Neural cell (in vitro differentiated cells): ENCODE results near the gene NPDC1. TPM values are rescaled to one million over a fixed set of nuclear protein-coding genes. Genes with fewer than 3 reads are reported as not detected.
A peak's percentile ranks its signal among the peaks of the same experiment; 100 is the strongest.

Experiments
- H2AFZ ChIP-seq: fragments of 200-600, 300-800 bp; sonication (generic), shearing (Covaris generic); 2 replicates; pipeline ENCODE4 v1.6.0; 2014; ENCODE audit warnings: low read depth, mild to moderate bottlenecking, antibody characterized with exemption, low read length, moderate library complexity
- H3F3A ChIP-seq: fragments of 200-600 bp; shearing (Covaris generic); 2 replicates; pipeline ENCODE4 v1.6.1; 2016; ENCODE audit warnings: mild to moderate bottlenecking, moderate library complexity, mixed read lengths, antibody characterized with exemption, low read length; ENCODE audit not compliant: insufficient read depth, poor library complexity, severe bottlenecking
- H3K27ac ChIP-seq: fragments of 200-600, 300-800 bp; sonication (generic), shearing (Covaris generic); 2 replicates; pipeline ENCODE4 v1.5.1; 2014; ENCODE audit warnings: mild to moderate bottlenecking, low read length, moderate library complexity
- H3K27me3 ChIP-seq: fragments of 300-800, 200-600 bp; sonication (generic), shearing (Covaris generic); 2 replicates; pipeline ENCODE4 v1.6.0; 2014; ENCODE audit warnings: mild to moderate bottlenecking, low read depth, low read length, moderate library complexity; ENCODE audit not compliant: insufficient read depth
- H3K36me3 ChIP-seq: fragments of 300-800, 200-600 bp; sonication (generic), shearing (Covaris generic); 2 replicates; pipeline ENCODE4 v1.5.1; 2014; ENCODE audit warnings: mild to moderate bottlenecking, antibody characterized with exemption, low read length, moderate library complexity; ENCODE audit not compliant: insufficient read depth
- H3K4me2 ChIP-seq: fragments of 300-800, 200-600 bp; sonication (generic), shearing (Covaris generic); 2 replicates; pipeline ENCODE4 v1.6.0; 2014; ENCODE audit warnings: mild to moderate bottlenecking, low read length
- H3K4me3 ChIP-seq: fragments of 300-800, 200-600 bp; sonication (generic), shearing (Covaris generic); 2 replicates; pipeline ENCODE4 v1.5.1; 2014; ENCODE audit warnings: mild to moderate bottlenecking, low read length, moderate library complexity
- H3K79me2 ChIP-seq: fragments of 200-600 bp; shearing (Covaris generic); replicated peaks from 2 replicates; pipeline ENCODE4 v1.6.0; 2014; ENCODE audit warnings: mild to moderate bottlenecking, low read length, moderate library complexity; ENCODE audit not compliant: insufficient read depth
- H3K9ac ChIP-seq: fragments of 300-800, 200-600 bp; sonication (generic), shearing (Covaris generic); 2 replicates; pipeline ENCODE4 v1.6.1; 2016; ENCODE audit warnings: mild to moderate bottlenecking, low read length, mixed read lengths
- H3K9me2 ChIP-seq: fragments of 200-600 bp; shearing (Covaris generic); 2 replicates; pipeline ENCODE4 v1.6.1; 2016; ENCODE audit warnings: mild to moderate bottlenecking, low read length, mixed read lengths; ENCODE audit not compliant: insufficient read depth
- H3K9me3 ChIP-seq: fragments of 200-600, 300-800 bp; sonication (generic), shearing (Covaris generic); 2 replicates; pipeline ENCODE4 v1.6.1; 2016; ENCODE audit warnings: mild to moderate bottlenecking, mixed run types, low read length, moderate library complexity, mixed read lengths
- H4K20me1 ChIP-seq: fragments of 200-600 bp; shearing (Covaris generic); 2 replicates; pipeline ENCODE4 v1.6.1; 2016; ENCODE audit warnings: mild to moderate bottlenecking, mixed run types; ENCODE audit not compliant: insufficient read depth
- CTCF ChIP-seq: fragments of 450-650 bp; IDR thresholded peaks from 2 replicates; pipeline ENCODE4 v1.5.1; 2014; ENCODE audit warnings: antibody characterized with exemption, mild to moderate bottlenecking, moderate library complexity; ENCODE audit not compliant: poor library complexity, severe bottlenecking
- EP300 ChIP-seq: fragments of 450-650 bp; conservative IDR thresholded peaks from 2 replicates; pipeline ENCODE4 v1.6.1; 2014; ENCODE audit warnings: antibody characterized with exemption, mild to moderate bottlenecking, moderate library complexity; ENCODE audit not compliant: poor library complexity, severe bottlenecking
- EZH2 ChIP-seq: fragments of 200-600, 300-800 bp; shearing (Covaris generic), sonication (generic); IDR thresholded peaks from 2 replicates; pipeline ENCODE4 v1.6.1; 2014; ENCODE audit warnings: antibody characterized with exemption, low read length, borderline replicate concordance, mild to moderate bottlenecking; ENCODE audit not compliant: insufficient read depth, poor library complexity, severe bottlenecking
- MXI1 ChIP-seq: fragments of 450-650 bp; conservative IDR thresholded peaks from 2 replicates; pipeline ENCODE4 v1.6.1; 2014; ENCODE audit warnings: antibody characterized with exemption, mild to moderate bottlenecking; ENCODE audit not compliant: poor library complexity, severe bottlenecking
- POLR2AphosphoS5 ChIP-seq: IDR thresholded peaks from 2 replicates; pipeline ENCODE4 v1.6.1; 2012
- RAD21 ChIP-seq: fragments of 450-650 bp; conservative IDR thresholded peaks from 2 replicates; pipeline ENCODE4 v1.6.1; 2014; ENCODE audit warnings: antibody characterized with exemption, mild to moderate bottlenecking, moderate library complexity
- SMC3 ChIP-seq: fragments of 450-650 bp; conservative IDR thresholded peaks from 2 replicates; pipeline ENCODE4 v1.6.1; 2014; ENCODE audit warnings: antibody characterized with exemption, mild to moderate bottlenecking, moderate library complexity; ENCODE audit not compliant: poor library complexity
- TAF1 ChIP-seq: IDR thresholded peaks from 2 replicates; pipeline ENCODE4 v1.6.1; 2012; ENCODE audit warnings: low read depth
- polyA plus RNA-seq: library from polyadenylated mRNA; depleted of rRNA; stranded (reverse); fragments of >200 nt; gene quantifications from 2 replicates; pipeline ENCODE4 v1.2.3, GENCODE V29; 2014
- TF ChIP-seq, protein P1 (sequence below): IDR thresholded peaks from 2 replicates; pipeline ENCODE4 v1.6.1; 2012; ENCODE audit warnings: borderline replicate concordance

Gene NPDC1
- polyA plus RNA-seq, 1 donor from 2014 or later = 161 TPM

DNA sequence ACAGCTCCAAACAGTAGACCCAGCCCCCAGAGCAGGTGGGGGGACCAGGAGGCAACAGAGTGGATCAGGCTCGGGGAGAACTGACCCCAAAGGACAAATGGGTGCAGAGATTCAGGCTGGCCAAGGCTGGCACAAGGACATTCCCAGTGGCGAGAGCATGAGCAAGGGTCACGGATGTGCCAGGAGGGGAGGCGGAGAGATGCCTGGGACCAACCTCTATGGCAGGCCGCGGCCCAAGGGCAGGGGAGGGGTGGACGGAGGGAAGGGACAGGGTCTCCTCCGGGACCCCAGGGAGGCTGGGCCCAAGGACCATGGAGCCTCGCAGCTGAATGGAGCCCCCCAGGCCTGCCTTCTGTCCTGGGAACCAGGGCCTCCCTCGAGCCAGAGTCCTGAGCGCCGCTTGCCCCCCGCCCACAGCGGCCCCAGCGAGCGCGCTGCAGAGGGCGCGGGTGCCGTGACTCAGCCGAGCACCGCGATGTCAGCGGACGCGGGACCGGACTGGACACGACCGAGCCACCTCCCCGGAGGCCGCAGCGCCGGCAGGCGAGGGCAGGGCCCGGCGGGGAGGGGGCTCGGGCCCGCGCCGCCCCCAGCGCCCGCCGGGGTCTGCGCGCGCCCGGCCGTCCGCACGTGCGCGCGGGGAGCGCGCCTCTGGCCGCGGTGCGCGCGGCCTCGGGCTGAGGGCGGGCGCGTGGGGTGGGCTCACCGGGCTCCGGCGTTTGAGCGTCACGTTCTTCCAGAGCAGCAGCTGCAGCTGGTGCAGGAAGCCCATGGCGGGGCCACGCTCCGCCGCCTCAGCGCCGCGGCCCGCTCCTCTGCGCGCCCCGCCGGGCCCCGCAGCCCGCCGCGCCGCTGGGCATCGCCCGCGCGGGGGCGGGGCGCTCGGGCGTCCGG lies 18.4 kb downstream of the NPDC1 start, which contains the start of gene ABCA2:
ABCA2 (minus strand) TSS at position 869 of the 894 bp plus-strand sequence; CDS start at position 772, 97 bp downstream.
- Histone ChIP-seq H3F3A (no peaks in the 10 kb centered on the region), H3K27me3 (no peaks in the 10 kb centered on the region), H3K27ac (peak within 1 kb of the TSS; percentile 49), H3K4me2 (peak within 1 kb of the TSS; percentile 91), H3K9ac (peak within 1 kb of the TSS; percentile 86), H4K20me1 (no peaks in the 10 kb centered on the region), H2AFZ (peak within 1 kb of the TSS; percentile 90), H3K9me3 (no peaks in the 10 kb centered on the region), H3K4me3 (peak within 1 kb of the TSS; percentile 91), H3K9me2 (no peaks in the 10 kb centered on the region), H3K79me2 (peaks cover 5% of the 10 kb centered on the region), H3K36me3 (no peaks in the 10 kb centered on the region)
- TF ChIP-seq EP300 (no peak), POLR2AphosphoS5 (peak; percentile 3), CTCF (no peak), MXI1 (no peak), SMC3 (no peak), TAF1 (no peak)
- TF ChIP-seq, protein P1, sequence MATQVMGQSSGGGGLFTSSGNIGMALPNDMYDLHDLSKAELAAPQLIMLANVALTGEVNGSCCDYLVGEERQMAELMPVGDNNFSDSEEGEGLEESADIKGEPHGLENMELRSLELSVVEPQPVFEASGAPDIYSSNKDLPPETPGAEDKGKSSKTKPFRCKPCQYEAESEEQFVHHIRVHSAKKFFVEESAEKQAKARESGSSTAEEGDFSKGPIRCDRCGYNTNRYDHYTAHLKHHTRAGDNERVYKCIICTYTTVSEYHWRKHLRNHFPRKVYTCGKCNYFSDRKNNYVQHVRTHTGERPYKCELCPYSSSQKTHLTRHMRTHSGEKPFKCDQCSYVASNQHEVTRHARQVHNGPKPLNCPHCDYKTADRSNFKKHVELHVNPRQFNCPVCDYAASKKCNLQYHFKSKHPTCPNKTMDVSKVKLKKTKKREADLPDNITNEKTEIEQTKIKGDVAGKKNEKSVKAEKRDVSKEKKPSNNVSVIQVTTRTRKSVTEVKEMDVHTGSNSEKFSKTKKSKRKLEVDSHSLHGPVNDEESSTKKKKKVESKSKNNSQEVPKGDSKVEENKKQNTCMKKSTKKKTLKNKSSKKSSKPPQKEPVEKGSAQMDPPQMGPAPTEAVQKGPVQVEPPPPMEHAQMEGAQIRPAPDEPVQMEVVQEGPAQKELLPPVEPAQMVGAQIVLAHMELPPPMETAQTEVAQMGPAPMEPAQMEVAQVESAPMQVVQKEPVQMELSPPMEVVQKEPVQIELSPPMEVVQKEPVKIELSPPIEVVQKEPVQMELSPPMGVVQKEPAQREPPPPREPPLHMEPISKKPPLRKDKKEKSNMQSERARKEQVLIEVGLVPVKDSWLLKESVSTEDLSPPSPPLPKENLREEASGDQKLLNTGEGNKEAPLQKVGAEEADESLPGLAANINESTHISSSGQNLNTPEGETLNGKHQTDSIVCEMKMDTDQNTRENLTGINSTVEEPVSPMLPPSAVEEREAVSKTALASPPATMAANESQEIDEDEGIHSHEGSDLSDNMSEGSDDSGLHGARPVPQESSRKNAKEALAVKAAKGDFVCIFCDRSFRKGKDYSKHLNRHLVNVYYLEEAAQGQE = no peak

DNA sequence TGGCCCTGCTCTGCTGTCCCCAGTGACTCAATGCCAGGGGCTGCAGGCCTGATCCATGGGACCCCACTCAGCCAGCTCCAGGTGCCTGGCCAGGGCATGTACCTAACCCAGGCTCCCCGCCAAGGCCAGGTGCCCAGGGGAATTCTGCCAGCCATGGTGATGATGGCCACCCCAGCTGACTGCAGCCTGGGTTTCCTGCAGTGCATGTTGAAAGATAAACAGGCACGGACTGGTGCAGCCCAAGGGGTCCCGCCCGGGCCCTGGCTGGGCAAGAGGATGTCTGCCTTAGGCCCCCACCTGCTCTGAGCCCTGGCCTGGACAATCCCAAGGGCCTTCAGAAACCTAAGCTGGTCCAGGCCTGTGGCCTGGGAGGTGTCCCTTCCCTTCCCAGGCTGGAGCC lies 19.1 kb downstream of the NPDC1 start:
- Histone ChIP-seq H3F3A (no peaks in the 10 kb centered on the region), H3K27ac (no peak overlapping the region), H3K9me3 (no peaks in the 10 kb centered on the region), H3K79me2 (peaks cover 5% of the 10 kb centered on the region), H3K27me3 (no peaks in the 10 kb centered on the region), H4K20me1 (no peaks in the 10 kb centered on the region), H3K9ac (peak overlapping the region; percentile 77), H3K4me3 (peak overlapping the region; percentile 77), H3K9me2 (no peaks in the 10 kb centered on the region), H3K36me3 (no peaks in the 10 kb centered on the region), H3K4me2 (peak overlapping the region; percentile 91), H2AFZ (no peak overlapping the region)
- TF ChIP-seq EZH2 = no peak
- TF ChIP-seq MXI1 = no peak
- no peak for TF ChIP-seq EP300
- TF ChIP-seq, protein P1 = no peak
- no peak for TF ChIP-seq SMC3
- TF ChIP-seq RAD21 = no peak
- TF ChIP-seq CTCF = no peak
- TF ChIP-seq POLR2AphosphoS5 = no peak
- TF ChIP-seq TAF1 = no peak
